SU-DHL-6 (cell line): Measurements from ENCODE around the gene UMODL1.

Experiments used
- H2AFZ ChIP-seq: fragments of 200-600 bp; sonication (generic); 2 replicates; pipeline ENCODE4 v1.6.1; 2014; ENCODE audit warnings: low read depth, mild to moderate bottlenecking, moderate library complexity, mixed read lengths, antibody characterized with exemption, low read length; ENCODE audit not compliant: severe bottlenecking
- H3F3A ChIP-seq: fragments of 200-600 bp; shearing (Covaris generic); 2 replicates; pipeline ENCODE4 v1.6.0; 2016; ENCODE audit warnings: antibody characterized with exemption, mild to moderate bottlenecking; ENCODE audit not compliant: insufficient read depth
- H3K27ac ChIP-seq: fragments of 200-600 bp; sonication (generic); 2 replicates; pipeline ENCODE4 v1.5.1; 2016; ENCODE audit warnings: low read depth, mild to moderate bottlenecking, low read length, moderate library complexity, mixed read lengths
- H3K27me3 ChIP-seq: fragments of 200-600 bp; sonication (generic), shearing (Covaris generic); 2 replicates; pipeline ENCODE4 v1.6.0; 2014; ENCODE audit warnings: mild to moderate bottlenecking, low read length
- H3K36me3 ChIP-seq: fragments of 200-600 bp; sonication (generic); 2 replicates; pipeline ENCODE4 v1.6.1; 2014; ENCODE audit warnings: mild to moderate bottlenecking, low read length, mixed read lengths
- H3K4me2 ChIP-seq: fragments of 300-600, 200-600 bp; shearing (Covaris generic), sonication (generic); 2 replicates; pipeline ENCODE4 v1.6.0; 2014; ENCODE audit warnings: low read length, low read depth, mild to moderate bottlenecking; ENCODE audit not compliant: poor library complexity, severe bottlenecking
- H3K4me3 ChIP-seq: fragments of 200-600 bp; sonication (generic); 2 replicates; pipeline ENCODE4 v1.5.1; 2014; ENCODE audit warnings: antibody characterized with exemption, low read length, mild to moderate bottlenecking, mixed read lengths; ENCODE audit not compliant: insufficient read depth, poor library complexity, severe bottlenecking
- H3K79me2 ChIP-seq: fragments of 200-600 bp; sonication (generic); 2 replicates; pipeline ENCODE4 v1.6.1; 2014; ENCODE audit warnings: mild to moderate bottlenecking, low read length, moderate library complexity; ENCODE audit not compliant: insufficient read depth
- H3K9ac ChIP-seq: fragments of 200-600 bp; sonication (generic); 2 replicates; pipeline ENCODE4 v1.7.0; 2014; ENCODE audit warnings: mild to moderate bottlenecking, low read length
- H3K9me2 ChIP-seq: fragments of 200-600 bp; sonication (generic); replicated peaks from 2 replicates; pipeline ENCODE4 v1.6.1; 2014; ENCODE audit warnings: low read length; ENCODE audit not compliant: insufficient read depth
- H3K9me3 ChIP-seq: fragments of 200-600 bp; sonication (generic); 2 replicates; pipeline ENCODE4 v1.6.1; 2014; ENCODE audit warnings: low read length, mixed read lengths; ENCODE audit not compliant: insufficient read depth
- H4K20me1 ChIP-seq: fragments of 200-600 bp; sonication (generic); 2 replicates; pipeline ENCODE4 v1.6.1; 2014; ENCODE audit warnings: low read depth, mild to moderate bottlenecking, antibody characterized with exemption, low read length, moderate library complexity, mixed read lengths
- EZH2phosphoT487 ChIP-seq: fragments of 200-600 bp; sonication (generic), shearing (Covaris generic); conservative IDR thresholded peaks from 2 replicates; pipeline ENCODE4 v1.6.1; 2018; ENCODE audit warnings: mild to moderate bottlenecking, antibody characterized with exemption, low read length, moderate library complexity, mixed read lengths
- TF ChIP-seq, protein P1 (sequence below): fragments of 200-600 bp; sonication (generic); IDR thresholded peaks from one replicate; pipeline ENCODE4 v1.5.1; 2017; ENCODE audit warnings: antibody characterized with exemption, mild to moderate bottlenecking, low read length, moderate library complexity; ENCODE audit not compliant: insufficient read depth, poor library complexity, severe bottlenecking

Gene UMODL1

DNA sequence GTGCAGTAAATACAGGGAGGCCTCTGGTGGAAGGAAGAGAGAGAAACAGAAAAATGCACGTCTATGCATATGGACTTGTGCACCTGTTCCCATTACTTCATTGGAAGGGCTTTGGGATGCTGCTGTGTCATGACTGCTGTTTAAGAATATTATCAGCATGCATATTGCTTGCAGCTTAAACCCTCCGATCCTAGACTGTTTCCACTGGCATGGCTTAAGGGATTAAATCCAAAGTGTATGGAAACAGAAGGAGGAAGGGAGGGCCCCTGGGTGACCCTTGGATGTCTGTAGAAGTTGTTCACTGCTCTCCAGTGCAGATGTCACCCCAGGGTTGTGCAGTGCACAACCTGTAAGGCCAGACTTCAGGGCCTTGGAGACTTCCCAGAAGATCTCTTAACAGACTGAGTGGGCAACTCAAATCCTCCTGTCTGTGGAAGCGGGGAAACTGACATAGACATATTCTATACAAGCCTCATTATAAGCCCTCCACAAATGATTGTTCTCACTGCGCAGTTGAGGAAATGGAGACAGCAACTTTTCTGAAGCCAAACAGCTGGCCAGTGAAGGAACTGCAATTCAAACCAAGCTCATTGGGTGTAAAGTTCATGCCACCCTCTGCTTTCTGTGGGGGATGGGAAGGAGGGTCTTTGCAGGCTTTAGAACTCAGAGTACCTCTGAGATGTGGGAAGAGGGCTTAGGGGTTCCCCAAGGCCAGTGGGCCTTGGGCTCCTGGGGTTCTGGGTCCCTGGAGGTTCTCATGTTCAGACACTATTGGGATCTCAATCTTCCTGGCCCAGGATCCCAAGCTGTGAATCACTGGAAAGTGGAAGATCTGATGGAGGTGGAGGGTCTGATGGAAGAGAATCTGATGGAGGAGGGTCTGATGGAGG, 73.8 kb downstream of the UMODL1 start:
- H3K4me3 ChIP-seq, result no peak overlapping the region
- H3K9ac ChIP-seq, result no peak overlapping the region
- H3K36me3 ChIP-seq, result no peaks in the 10 kb centered on the region
- H2AFZ ChIP-seq, result no peak overlapping the region
- no peaks in the 10 kb centered on the region for H3K27me3 ChIP-seq
- H4K20me1 ChIP-seq, result no peaks in the 10 kb centered on the region
- H3K4me2 ChIP-seq, result no peak overlapping the region
- no peak overlapping the region for H3K27ac ChIP-seq
- no peaks in the 10 kb centered on the region for H3K9me3 ChIP-seq
- H3K9me2 ChIP-seq, result no peaks in the 10 kb centered on the region
- no peaks in the 10 kb centered on the region for H3K79me2 ChIP-seq
- TF ChIP-seq, protein P1, sequence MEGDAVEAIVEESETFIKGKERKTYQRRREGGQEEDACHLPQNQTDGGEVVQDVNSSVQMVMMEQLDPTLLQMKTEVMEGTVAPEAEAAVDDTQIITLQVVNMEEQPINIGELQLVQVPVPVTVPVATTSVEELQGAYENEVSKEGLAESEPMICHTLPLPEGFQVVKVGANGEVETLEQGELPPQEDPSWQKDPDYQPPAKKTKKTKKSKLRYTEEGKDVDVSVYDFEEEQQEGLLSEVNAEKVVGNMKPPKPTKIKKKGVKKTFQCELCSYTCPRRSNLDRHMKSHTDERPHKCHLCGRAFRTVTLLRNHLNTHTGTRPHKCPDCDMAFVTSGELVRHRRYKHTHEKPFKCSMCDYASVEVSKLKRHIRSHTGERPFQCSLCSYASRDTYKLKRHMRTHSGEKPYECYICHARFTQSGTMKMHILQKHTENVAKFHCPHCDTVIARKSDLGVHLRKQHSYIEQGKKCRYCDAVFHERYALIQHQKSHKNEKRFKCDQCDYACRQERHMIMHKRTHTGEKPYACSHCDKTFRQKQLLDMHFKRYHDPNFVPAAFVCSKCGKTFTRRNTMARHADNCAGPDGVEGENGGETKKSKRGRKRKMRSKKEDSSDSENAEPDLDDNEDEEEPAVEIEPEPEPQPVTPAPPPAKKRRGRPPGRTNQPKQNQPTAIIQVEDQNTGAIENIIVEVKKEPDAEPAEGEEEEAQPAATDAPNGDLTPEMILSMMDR, result no peak
- no peak for TF ChIP-seq EZH2phosphoT487
- H3F3A ChIP-seq, result no peaks in the 10 kb centered on the region

DNA sequence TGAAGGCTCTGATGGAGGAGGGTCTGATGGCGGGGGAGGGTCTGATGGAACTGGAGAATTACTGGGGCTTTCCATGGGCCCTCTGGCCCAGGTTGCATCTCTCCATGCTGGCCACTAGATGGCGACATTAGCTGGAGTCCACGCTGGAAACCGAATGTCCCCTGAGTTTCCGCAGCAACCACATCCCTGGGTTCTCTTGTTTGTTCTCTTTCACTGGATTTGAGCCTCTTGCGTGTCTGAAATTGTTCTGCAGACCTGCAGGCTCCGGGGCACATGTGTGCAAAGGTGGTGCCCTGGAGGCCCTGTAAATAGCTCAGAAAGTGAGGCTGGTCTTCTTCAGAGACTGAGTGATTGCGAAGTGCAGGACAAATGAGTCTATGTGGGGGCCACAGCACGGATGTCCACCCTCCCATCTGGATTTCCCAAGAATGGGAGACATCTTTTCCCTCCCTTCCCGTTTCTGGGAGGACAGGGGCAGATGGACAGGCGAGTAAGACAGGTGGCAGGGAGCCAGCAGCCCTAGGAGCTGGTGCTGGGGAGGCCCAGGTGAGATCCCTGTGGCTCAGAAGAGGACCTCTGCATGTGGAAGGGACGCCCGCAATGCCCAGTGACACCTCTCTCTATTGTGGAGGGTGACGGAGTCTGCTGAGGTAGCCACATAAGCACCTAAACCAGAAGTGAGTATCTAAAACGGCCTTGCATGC, 74.6 kb downstream of the UMODL1 start:
- Histone ChIP-seq H3K36me3 (no peaks in the 10 kb centered on the region), H3K9me3 (no peaks in the 10 kb centered on the region), H3K27ac (no peak overlapping the region), H3K9me2 (no peaks in the 10 kb centered on the region), H4K20me1 (no peaks in the 10 kb centered on the region), H3K4me3 (no peak overlapping the region), H2AFZ (no peak overlapping the region), H3K4me2 (no peak overlapping the region), H3K9ac (no peak overlapping the region), H3F3A (no peaks in the 10 kb centered on the region), H3K27me3 (no peaks in the 10 kb centered on the region), H3K79me2 (no peaks in the 10 kb centered on the region)
- TF ChIP-seq, protein P1, result peak; percentile 61
- TF ChIP-seq EZH2phosphoT487, result no peak

DNA sequence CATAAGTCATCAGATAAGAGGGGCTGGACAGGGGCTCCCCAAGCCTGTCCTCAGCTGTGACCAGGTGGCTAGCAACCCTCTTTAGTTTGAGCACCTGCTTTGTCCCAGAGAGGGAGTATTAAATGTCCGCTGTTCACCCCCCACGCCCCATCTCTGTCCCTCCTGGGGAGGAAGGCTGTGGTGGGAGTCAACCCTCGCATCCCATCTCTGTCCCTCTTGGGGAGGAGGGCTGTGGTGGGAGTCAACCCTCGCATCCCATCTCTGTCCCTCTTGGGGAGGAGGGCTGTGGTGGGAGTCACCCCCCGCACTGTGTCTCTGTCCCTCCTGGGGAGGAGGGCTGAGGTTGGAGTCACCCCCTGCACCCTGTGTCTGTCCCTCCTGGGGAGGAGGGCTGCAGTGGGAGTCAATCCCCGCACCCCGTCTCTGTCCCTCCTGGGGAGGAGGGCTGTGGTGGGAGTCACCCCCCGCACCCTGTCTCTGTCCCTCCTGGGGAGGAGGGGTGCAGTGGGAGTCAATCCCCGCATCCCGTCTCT, 75.2 kb downstream of the UMODL1 start:
- no peak overlapping the region for H3K4me3 ChIP-seq
- no peak overlapping the region for H3K9ac ChIP-seq
- H4K20me1 ChIP-seq, result no peaks in the 10 kb centered on the region
- no peaks in the 10 kb centered on the region for H3K9me2 ChIP-seq
- no peaks in the 10 kb centered on the region for H3K9me3 ChIP-seq
- no peaks in the 10 kb centered on the region for H3K36me3 ChIP-seq
- H3K27ac ChIP-seq, result no peak overlapping the region
- H3K4me2 ChIP-seq, result no peak overlapping the region
- TF ChIP-seq, protein P1, result no peak
- no peak for TF ChIP-seq EZH2phosphoT487
- no peaks in the 10 kb centered on the region for H3F3A ChIP-seq
- no peaks in the 10 kb centered on the region for H3K79me2 ChIP-seq
- H2AFZ ChIP-seq, result no peak overlapping the region
- H3K27me3 ChIP-seq, result no peaks in the 10 kb centered on the region
